ENCODE data around the gene VEGFB.

Gene VEGFB

DNA sequence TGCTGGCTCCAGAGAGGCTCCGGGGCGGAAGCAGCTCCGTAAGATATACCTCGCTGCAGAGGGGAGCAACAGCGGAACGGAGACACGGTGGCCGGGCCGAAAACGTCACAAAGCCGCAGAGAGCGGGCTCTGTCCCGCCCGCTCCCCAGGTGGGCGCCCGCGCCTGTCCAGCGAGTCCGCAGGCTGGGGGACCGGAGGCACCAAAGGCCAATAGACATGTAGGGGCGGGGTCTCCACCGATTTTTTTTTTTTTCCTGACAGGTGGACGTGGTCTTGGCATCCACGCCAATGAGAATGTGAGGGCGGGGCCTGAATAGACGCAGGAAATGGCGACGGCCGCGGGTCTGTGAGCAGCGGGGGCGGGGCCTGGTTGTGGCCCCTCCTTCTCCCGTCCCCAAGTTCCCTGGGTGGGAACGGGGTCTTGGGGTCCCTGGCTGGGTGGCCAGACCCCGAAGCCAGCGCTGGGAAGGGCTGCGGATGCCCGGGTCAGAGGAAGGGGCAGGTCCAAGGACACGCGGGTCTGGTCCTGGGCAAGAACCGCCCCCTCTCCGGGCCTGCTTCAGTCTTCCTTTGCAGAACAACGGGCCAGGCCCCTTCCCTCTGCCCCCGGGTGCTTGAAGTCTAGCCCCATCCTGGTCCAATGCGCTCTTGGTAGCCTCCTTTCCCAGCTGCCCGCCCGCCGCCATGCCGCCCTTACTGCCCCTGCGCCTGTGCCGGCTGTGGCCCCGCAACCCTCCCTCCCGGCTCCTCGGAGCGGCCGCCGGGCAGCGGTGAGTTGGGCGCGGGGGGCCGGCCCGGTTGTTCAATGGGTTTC is 4.0 kb upstream of the VEGFB start, which contains the start of gene DNAJC4:
Gene DNAJC4 (plus strand): TSS at position 378 of the 814 bp plus-strand sequence. CDS start 307 bp downstream, at position 685.
- Histone ChIP-seq H3K4me1 (ENCODE audit: control insufficient read depth in 2 of 2, insufficient read depth in 2 of 2, low read length in 2 of 2) (peaks cover 45 to 49% of the 10 kb centered on the region in 2 donors), H3K36me3 (ENCODE audit: control insufficient read depth in 2 of 2, insufficient read depth in 2 of 2, low read length in 2 of 2) (no peaks in the 10 kb centered on the region), H3K9me3 (ENCODE audit: control insufficient read depth in 2 of 2, low read length in 2 of 2) (no peaks in the 10 kb centered on the region), H3K4me3 (ENCODE audit: low read length in 2 of 2) (peak within 1 kb of the TSS; percentile 83 to 91), H3K9ac (ENCODE audit: low read depth in 1 of 2, low read length in 2 of 2) (peak within 1 kb of the TSS; percentile 86 to 95), H3K27ac (ENCODE audit: low read depth in 2 of 2, low read length in 2 of 2) (peak within 1 kb of the TSS; percentile 85 to 90), H3K27me3 (ENCODE audit: control insufficient read depth in 2 of 2, insufficient read depth in 2 of 2, low read length in 2 of 2) (no peaks in the 10 kb centered on the region)

DNA sequence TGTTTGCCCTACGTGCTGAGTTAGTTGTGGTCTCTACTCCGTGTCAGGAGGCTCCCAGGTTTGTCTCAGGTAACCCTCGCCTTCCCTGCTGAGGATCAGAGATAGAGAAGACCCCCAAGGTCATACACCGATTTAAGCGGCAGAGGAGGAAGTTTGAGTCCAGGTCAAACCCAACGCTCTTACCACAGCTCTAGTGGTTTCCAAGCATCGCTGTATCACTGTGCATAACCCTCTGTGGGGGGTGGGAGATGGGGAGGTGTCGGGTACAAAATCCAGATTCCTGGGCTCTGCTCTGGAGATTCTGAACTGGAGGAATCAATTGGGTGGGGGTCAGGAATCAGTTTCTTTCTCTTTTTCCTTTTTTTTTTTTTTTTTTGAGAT is 3.4 kb upstream of the VEGFB start:
- H3K9me3 ChIP-seq (ENCODE audit: control insufficient read depth in 2 of 2, low read length in 2 of 2), result no peaks in the 10 kb centered on the region
- H3K27me3 ChIP-seq (ENCODE audit: control insufficient read depth in 2 of 2, insufficient read depth in 2 of 2, low read length in 2 of 2), result no peaks in the 10 kb centered on the region
- H3K4me1 ChIP-seq (ENCODE audit: control insufficient read depth in 2 of 2, insufficient read depth in 2 of 2, low read length in 2 of 2), result peaks cover 48 to 52% of the 10 kb centered on the region in 2 donors
- H3K4me3 ChIP-seq (ENCODE audit: low read length in 2 of 2), result peak overlapping the region; percentile 83 to 91
- no peaks in the 10 kb centered on the region for H3K36me3 ChIP-seq (ENCODE audit: control insufficient read depth in 2 of 2, insufficient read depth in 2 of 2, low read length in 2 of 2)
- peak overlapping the region; percentile 86 to 95 for H3K9ac ChIP-seq (ENCODE audit: low read depth in 1 of 2, low read length in 2 of 2)
- peak overlapping the region; percentile 85 to 90 for H3K27ac ChIP-seq (ENCODE audit: low read depth in 2 of 2, low read length in 2 of 2)

DNA sequence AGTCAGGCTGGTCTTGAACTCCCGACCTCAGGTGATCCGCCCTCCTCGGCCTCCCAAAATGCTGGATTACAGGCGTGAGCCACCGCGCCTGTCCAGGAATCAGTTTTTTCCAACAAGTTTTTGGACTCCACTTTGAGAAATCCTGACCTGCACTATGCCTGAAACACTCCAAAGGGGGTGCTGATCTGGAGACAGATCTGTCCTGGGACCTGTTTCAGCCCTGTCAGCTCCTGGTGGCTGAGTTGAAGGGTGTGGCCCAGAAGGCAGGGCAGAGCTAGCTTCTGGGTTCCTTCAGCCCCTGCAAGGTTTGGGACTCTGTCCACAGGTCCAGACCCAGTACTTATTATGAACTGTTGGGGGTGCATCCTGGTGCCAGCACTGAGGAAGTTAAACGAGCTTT is 2.8 kb upstream of the VEGFB start:
- H3K9me3 ChIP-seq (ENCODE audit: control insufficient read depth in 2 of 2, low read length in 2 of 2), result no peaks in the 10 kb centered on the region
- peaks cover 48 to 52% of the 10 kb centered on the region in 2 donors for H3K4me1 ChIP-seq (ENCODE audit: control insufficient read depth in 2 of 2, insufficient read depth in 2 of 2, low read length in 2 of 2)
- peak overlapping the region in 1 of 2 donors; percentile 18 for H3K9ac ChIP-seq (ENCODE audit: low read depth in 1 of 2, low read length in 2 of 2)
- no peaks in the 10 kb centered on the region for H3K27me3 ChIP-seq (ENCODE audit: control insufficient read depth in 2 of 2, insufficient read depth in 2 of 2, low read length in 2 of 2)
- no peak overlapping the region for H3K27ac ChIP-seq (ENCODE audit: low read depth in 2 of 2, low read length in 2 of 2)
- H3K4me3 ChIP-seq (ENCODE audit: low read length in 2 of 2), result no peak overlapping the region
- no peaks in the 10 kb centered on the region for H3K36me3 ChIP-seq (ENCODE audit: control insufficient read depth in 2 of 2, insufficient read depth in 2 of 2, low read length in 2 of 2)

DNA sequence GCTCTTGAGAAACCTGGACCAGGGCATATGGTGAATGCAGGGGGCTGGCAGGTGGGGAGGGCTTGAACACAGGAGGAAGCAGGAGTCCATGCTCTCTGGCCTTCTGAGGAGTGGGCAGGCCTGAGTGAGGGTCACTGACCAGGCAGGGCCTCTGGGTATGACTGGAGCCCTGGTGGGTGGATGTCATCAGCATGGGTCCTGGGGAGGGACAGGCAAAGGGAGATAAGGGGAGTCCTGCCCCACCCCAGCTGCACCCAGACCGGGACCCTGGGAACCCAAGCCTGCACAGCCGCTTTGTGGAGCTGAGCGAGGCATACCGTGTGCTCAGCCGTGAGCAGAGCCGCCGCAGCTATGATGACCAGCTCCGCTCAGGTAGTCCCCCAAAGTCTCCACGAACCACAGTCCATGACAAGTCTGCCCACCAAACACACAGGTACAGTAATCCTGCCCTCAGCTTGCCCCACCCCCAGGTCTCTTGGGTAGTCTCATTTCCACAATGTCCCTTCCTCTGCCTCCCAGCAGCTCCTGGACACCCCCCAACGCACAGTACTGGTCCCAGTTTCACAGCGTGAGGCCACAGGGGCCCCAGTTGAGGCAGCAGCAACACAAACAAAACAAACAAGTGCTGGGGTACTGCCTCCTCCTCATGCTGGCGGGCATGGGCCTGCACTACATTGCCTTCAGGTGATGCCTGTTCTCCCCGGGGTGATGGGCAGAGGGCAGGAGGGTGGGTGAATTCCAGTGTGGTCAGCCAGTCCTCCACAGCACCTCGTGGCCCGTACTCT is 2.0 kb upstream of the VEGFB start:
- Histone ChIP-seq H3K4me1 (ENCODE audit: control insufficient read depth in 2 of 2, insufficient read depth in 2 of 2, low read length in 2 of 2) (peaks cover 44 to 49% of the 10 kb centered on the region in 2 donors), H3K36me3 (ENCODE audit: control insufficient read depth in 2 of 2, insufficient read depth in 2 of 2, low read length in 2 of 2) (no peaks in the 10 kb centered on the region), H3K27me3 (ENCODE audit: control insufficient read depth in 2 of 2, insufficient read depth in 2 of 2, low read length in 2 of 2) (no peaks in the 10 kb centered on the region), H3K9me3 (ENCODE audit: control insufficient read depth in 2 of 2, low read length in 2 of 2) (no peaks in the 10 kb centered on the region), H3K4me3 (ENCODE audit: low read length in 2 of 2) (no peak overlapping the region), H3K27ac (ENCODE audit: low read depth in 2 of 2, low read length in 2 of 2) (no peak overlapping the region), H3K9ac (ENCODE audit: low read depth in 1 of 2, low read length in 2 of 2) (peak overlapping the region in 1 of 2 donors; percentile 41)

DNA sequence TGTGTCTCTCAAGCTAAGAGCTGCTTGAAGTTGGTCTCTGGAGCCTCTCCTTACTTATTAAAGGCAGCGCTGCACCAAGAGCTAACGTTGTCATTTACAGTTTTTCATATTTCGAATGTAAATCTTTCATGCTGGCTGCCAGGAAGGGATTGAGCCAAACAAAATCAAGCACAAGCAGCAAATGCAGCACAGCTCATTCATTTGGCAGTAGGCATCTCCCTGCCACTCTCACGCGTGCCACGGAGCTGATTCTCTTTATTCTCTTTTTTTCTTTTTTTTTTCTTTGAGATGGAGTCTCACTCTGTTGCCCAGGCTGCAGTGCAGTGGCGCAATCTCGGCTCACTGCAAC is 1.4 kb upstream of the VEGFB start:
- Histone ChIP-seq H3K27ac (ENCODE audit: low read depth in 2 of 2, low read length in 2 of 2) (no peak overlapping the region), H3K9ac (ENCODE audit: low read depth in 1 of 2, low read length in 2 of 2) (no peak overlapping the region), H3K4me1 (ENCODE audit: control insufficient read depth in 2 of 2, insufficient read depth in 2 of 2, low read length in 2 of 2) (peaks cover 46 to 48% of the 10 kb centered on the region in 2 donors)

DNA sequence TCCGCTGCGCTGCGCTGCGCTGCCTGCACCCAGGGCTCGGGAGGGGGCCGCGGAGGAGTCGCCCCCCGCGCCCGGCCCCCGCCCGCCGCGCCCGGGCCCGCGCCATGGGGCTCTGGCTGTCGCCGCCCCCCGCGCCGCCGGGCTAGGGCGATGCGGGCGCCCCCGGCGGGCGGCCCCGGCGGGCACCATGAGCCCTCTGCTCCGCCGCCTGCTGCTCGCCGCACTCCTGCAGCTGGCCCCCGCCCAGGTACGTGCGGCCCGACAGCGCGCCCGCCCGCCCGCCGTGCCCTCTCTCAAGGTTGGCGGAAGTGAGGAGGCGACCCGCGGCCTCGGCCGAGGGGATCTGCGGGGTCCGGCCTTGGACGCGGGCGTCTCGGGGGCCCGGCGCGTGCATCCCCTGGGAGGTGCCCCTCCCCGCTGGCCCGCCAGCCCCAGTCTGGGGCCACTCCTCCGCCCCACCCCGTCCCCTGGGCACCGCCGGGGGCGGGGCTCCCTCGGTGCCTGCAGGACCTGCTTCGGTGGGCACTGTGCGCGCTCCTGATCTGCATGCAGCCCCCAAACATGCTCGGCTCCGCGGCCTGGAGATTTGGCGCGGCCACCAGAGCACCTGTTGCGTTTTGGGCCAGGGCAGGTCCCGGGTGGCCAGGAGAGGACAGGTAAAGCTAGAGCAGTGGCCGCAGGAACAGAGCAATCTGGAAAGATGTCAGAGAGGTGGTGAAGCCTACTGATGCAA is 429 bp downstream of the VEGFB start:
- Histone ChIP-seq H3K36me3 (ENCODE audit: control insufficient read depth in 2 of 2, insufficient read depth in 2 of 2, low read length in 2 of 2) (peaks cover 0 to 5% of the 10 kb centered on the region in 2 donors), H3K9me3 (ENCODE audit: control insufficient read depth in 2 of 2, low read length in 2 of 2) (no peaks in the 10 kb centered on the region), H3K4me3 (ENCODE audit: low read length in 2 of 2) (peak overlapping the region; percentile 60 to 74), H3K27me3 (ENCODE audit: control insufficient read depth in 2 of 2, insufficient read depth in 2 of 2, low read length in 2 of 2) (no peaks in the 10 kb centered on the region), H3K27ac (ENCODE audit: low read depth in 2 of 2, low read length in 2 of 2) (peak overlapping the region; percentile 61 to 77), H3K4me1 (ENCODE audit: control insufficient read depth in 2 of 2, insufficient read depth in 2 of 2, low read length in 2 of 2) (peaks cover 54 to 55% of the 10 kb centered on the region in 2 donors), H3K9ac (ENCODE audit: low read depth in 1 of 2, low read length in 2 of 2) (peak overlapping the region; percentile 51 to 60)

More for the DNA sequence above, 1.4 kb upstream of the VEGFB start:
- no peak overlapping the region for H3K4me3 ChIP-seq (ENCODE audit: low read length in 2 of 2)
- H3K9me3 ChIP-seq (ENCODE audit: control insufficient read depth in 2 of 2, low read length in 2 of 2), result no peaks in the 10 kb centered on the region
- peaks cover 0 to 2% of the 10 kb centered on the region in 2 donors for H3K36me3 ChIP-seq (ENCODE audit: control insufficient read depth in 2 of 2, insufficient read depth in 2 of 2, low read length in 2 of 2)
- H3K27me3 ChIP-seq (ENCODE audit: control insufficient read depth in 2 of 2, insufficient read depth in 2 of 2, low read length in 2 of 2), result no peaks in the 10 kb centered on the region

DNA sequence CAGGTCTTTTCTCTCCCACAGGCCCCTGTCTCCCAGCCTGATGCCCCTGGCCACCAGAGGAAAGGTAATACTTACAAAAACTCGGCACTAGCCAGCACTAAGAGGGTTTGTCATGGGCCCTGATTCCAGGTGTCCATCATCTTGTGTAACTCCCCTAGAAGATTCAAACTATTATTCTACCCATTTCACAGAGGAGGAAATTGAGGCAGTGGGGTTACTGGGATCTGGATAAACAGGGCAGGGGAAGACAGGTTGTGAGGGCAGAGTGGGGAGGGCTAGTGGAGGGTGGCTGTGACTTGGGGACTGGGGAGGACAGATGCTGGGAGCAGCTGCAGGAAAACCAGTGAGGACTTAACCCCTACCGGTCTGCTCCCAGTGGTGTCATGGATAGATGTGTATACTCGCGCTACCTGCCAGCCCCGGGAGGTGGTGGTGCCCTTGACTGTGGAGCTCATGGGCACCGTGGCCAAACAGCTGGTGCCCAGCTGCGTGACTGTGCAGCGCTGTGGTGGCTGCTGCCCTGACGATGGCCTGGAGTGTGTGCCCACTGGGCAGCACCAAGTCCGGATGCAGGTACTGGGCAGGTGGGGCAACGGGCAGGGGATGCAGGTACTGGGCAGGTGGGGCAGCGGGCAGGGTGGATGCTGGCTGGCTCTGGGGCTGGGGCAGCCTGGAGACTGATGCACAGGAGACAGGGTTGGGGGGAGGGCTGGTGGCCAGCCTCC is 1.2 kb downstream of the VEGFB start:
- peaks cover 0 to 5% of the 10 kb centered on the region in 2 donors for H3K36me3 ChIP-seq (ENCODE audit: control insufficient read depth in 2 of 2, insufficient read depth in 2 of 2, low read length in 2 of 2)
- no peaks in the 10 kb centered on the region for H3K27me3 ChIP-seq (ENCODE audit: control insufficient read depth in 2 of 2, insufficient read depth in 2 of 2, low read length in 2 of 2)
- peak overlapping the region; percentile 60 to 74 for H3K4me3 ChIP-seq (ENCODE audit: low read length in 2 of 2)
- H3K9me3 ChIP-seq (ENCODE audit: control insufficient read depth in 2 of 2, low read length in 2 of 2), result no peaks in the 10 kb centered on the region
- H3K9ac ChIP-seq (ENCODE audit: low read depth in 1 of 2, low read length in 2 of 2), result peak overlapping the region; percentile 51 to 60
- H3K4me1 ChIP-seq (ENCODE audit: control insufficient read depth in 2 of 2, insufficient read depth in 2 of 2, low read length in 2 of 2), result peaks cover 56 to 60% of the 10 kb centered on the region in 2 donors
- H3K27ac ChIP-seq (ENCODE audit: low read depth in 2 of 2, low read length in 2 of 2), result peak overlapping the region; percentile 61 to 77

DNA sequence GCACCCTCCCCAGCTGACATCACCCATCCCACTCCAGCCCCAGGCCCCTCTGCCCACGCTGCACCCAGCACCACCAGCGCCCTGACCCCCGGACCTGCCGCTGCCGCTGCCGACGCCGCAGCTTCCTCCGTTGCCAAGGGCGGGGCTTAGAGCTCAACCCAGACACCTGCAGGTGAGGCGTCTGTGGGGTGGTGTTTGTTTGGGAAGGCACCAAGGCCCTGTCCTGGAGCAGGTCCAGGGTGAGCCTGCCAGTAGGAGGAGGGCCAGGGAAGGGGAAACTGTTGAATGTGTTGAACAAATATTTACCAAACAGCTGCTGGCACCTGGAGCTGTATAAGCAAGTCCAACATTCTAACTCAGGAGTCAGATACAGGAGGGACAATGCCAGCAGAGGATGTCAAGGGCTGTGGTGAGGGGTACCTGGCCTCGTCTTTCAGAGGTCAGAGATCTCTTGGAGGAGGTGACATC is 3.1 kb downstream of the VEGFB start:
- Histone ChIP-seq H3K4me1 (ENCODE audit: control insufficient read depth in 2 of 2, insufficient read depth in 2 of 2, low read length in 2 of 2) (peaks cover 54 to 57% of the 10 kb centered on the region in 2 donors), H3K36me3 (ENCODE audit: control insufficient read depth in 2 of 2, insufficient read depth in 2 of 2, low read length in 2 of 2) (peaks cover 0 to 5% of the 10 kb centered on the region in 2 donors), H3K9me3 (ENCODE audit: control insufficient read depth in 2 of 2, low read length in 2 of 2) (no peaks in the 10 kb centered on the region), H3K27me3 (ENCODE audit: control insufficient read depth in 2 of 2, insufficient read depth in 2 of 2, low read length in 2 of 2) (no peaks in the 10 kb centered on the region), H3K27ac (ENCODE audit: low read depth in 2 of 2, low read length in 2 of 2) (peak overlapping the region; percentile 82 to 100), H3K4me3 (ENCODE audit: low read length in 2 of 2) (peak overlapping the region; percentile 27 to 49), H3K9ac (ENCODE audit: low read depth in 1 of 2, low read length in 2 of 2) (peak overlapping the region in 1 of 2 donors; percentile 67)

DNA sequence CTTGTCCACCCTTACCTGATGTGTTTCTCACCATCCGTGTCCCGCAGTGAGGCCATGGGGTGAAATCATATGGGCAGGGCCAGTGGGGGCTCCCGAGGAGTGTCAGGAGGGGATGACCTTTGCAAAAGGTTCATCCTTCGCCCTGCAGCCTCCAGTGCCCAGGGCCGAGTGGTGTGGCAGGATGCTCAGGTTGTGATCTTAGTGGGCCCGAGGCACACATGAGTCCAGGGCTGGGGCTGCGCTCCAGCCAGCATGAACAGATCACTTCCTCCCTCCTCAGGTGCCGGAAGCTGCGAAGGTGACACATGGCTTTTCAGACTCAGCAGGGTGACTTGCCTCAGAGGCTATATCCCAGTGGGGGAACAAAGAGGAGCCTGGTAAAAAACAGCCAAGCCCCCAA is 3.7 kb downstream of the VEGFB start:
- H3K9me3 ChIP-seq (ENCODE audit: control insufficient read depth in 2 of 2, low read length in 2 of 2), result no peaks in the 10 kb centered on the region
- peak overlapping the region; percentile 82 to 100 for H3K27ac ChIP-seq (ENCODE audit: low read depth in 2 of 2, low read length in 2 of 2)
- H3K27me3 ChIP-seq (ENCODE audit: control insufficient read depth in 2 of 2, insufficient read depth in 2 of 2, low read length in 2 of 2), result no peaks in the 10 kb centered on the region
- peaks cover 59 to 62% of the 10 kb centered on the region in 2 donors for H3K4me1 ChIP-seq (ENCODE audit: control insufficient read depth in 2 of 2, insufficient read depth in 2 of 2, low read length in 2 of 2)
- peak overlapping the region; percentile 9 to 67 for H3K9ac ChIP-seq (ENCODE audit: low read depth in 1 of 2, low read length in 2 of 2)
- peak overlapping the region; percentile 27 for H3K4me3 ChIP-seq (ENCODE audit: low read length in 2 of 2)
- H3K36me3 ChIP-seq (ENCODE audit: control insufficient read depth in 2 of 2, insufficient read depth in 2 of 2, low read length in 2 of 2), result peaks cover 2 to 5% of the 10 kb centered on the region in 2 donors

All from mucosa of rectum (tissue), 2 donors.